ENCODE measurements around the gene UNC79.

UNC79 gene

GRCh38 chr14:93654599-93654998, 223.9 kb downstream of the UNC79 start:
- no peak for DNase-seq (ENCODE audit: extremely low read depth in 1 of 2, low read depth in 1 of 2)

GRCh38 chr14:93655078-93655750, 224.5 kb downstream of the UNC79 start:
- DNase-seq (ENCODE audit: extremely low read depth in 1 of 2, low read depth in 1 of 2), result no peak

GRCh38 chr14:93657875-93658274, 227.1 kb downstream of the UNC79 start:
- no peak for DNase-seq (ENCODE audit: extremely low read depth in 1 of 2, low read depth in 1 of 2)

GRCh38 chr14:93663317-93663716, 232.6 kb downstream of the UNC79 start:
- no peak for DNase-seq (ENCODE audit: extremely low read depth in 1 of 2, low read depth in 1 of 2)

GRCh38 chr14:93665169-93665568, 234.4 kb downstream of the UNC79 start:
- no peak for DNase-seq (ENCODE audit: extremely low read depth in 1 of 2, low read depth in 1 of 2)

- DNase-seq (ENCODE audit: extremely low read depth in 1 of 2, low read depth in 1 of 2), result no peak
These were observed 238.9 kb downstream of the UNC79 start for GRCh38 chr14:93669632-93670031.

GRCh38 chr14:93674343-93674742, 243.6 kb downstream of the UNC79 start:
- DNase-seq (ENCODE audit: extremely low read depth in 1 of 2, low read depth in 1 of 2), result no peak

GRCh38 chr14:93675651-93676050, 244.9 kb downstream of the UNC79 start:
- DNase-seq (ENCODE audit: extremely low read depth in 1 of 2, low read depth in 1 of 2), result no peak

- no peak for DNase-seq (ENCODE audit: extremely low read depth in 1 of 2, low read depth in 1 of 2)
These were observed 245.7 kb downstream of the UNC79 start for GRCh38 chr14:93676416-93676958.

- no peak for DNase-seq (ENCODE audit: extremely low read depth in 1 of 2, low read depth in 1 of 2)
These were observed 251.7 kb downstream of the UNC79 start for GRCh38 chr14:93682459-93682858.

GRCh38 chr14:93683226-93683625, 252.5 kb downstream of the UNC79 start:
- no peak for DNase-seq (ENCODE audit: extremely low read depth in 1 of 2, low read depth in 1 of 2)

GRCh38 chr14:93685121-93685895, 254.6 kb downstream of the UNC79 start:
- no peak for DNase-seq (ENCODE audit: extremely low read depth in 1 of 2, low read depth in 1 of 2)

GRCh38 chr14:93686268-93686667, 255.5 kb downstream of the UNC79 start:
- no peak for DNase-seq (ENCODE audit: extremely low read depth in 1 of 2, low read depth in 1 of 2)

- DNase-seq (ENCODE audit: extremely low read depth in 1 of 2, low read depth in 1 of 2), result no peak
These were observed 257.5 kb downstream of the UNC79 start for GRCh38 chr14:93688239-93688666.

GRCh38 chr14:93688820-93689219, 258.1 kb downstream of the UNC79 start:
- no peak for DNase-seq (ENCODE audit: extremely low read depth in 1 of 2, low read depth in 1 of 2)

- no peak for DNase-seq (ENCODE audit: extremely low read depth in 1 of 2, low read depth in 1 of 2)
These were observed 259.4 kb downstream of the UNC79 start for GRCh38 chr14:93690146-93690545.

- DNase-seq (ENCODE audit: extremely low read depth in 1 of 2, low read depth in 1 of 2), result no peak
These were observed 260.5 kb downstream of the UNC79 start for GRCh38 chr14:93691042-93691780.

- no peak for DNase-seq (ENCODE audit: extremely low read depth in 1 of 2, low read depth in 1 of 2)
These were observed 263.2 kb downstream of the UNC79 start for GRCh38 chr14:93693914-93694313.

- no peak for DNase-seq (ENCODE audit: extremely low read depth in 1 of 2, low read depth in 1 of 2)
These were observed 270.2 kb downstream of the UNC79 start for GRCh38 chr14:93700928-93701327.

GRCh38 chr14:93701562-93701961, 270.8 kb downstream of the UNC79 start:
- DNase-seq (ENCODE audit: extremely low read depth in 1 of 2, low read depth in 1 of 2), result no peak

- no peak for DNase-seq (ENCODE audit: extremely low read depth in 1 of 2, low read depth in 1 of 2)
These were observed 272.2 kb downstream of the UNC79 start for GRCh38 chr14:93702946-93703345.
